ENCODE data around the gene SORCS1. TPM values are rescaled to one million over a fixed set of nuclear protein-coding genes. Genes with fewer than 3 reads are reported as not detected.
A peak's percentile ranks its signal among the peaks of the same experiment; 100 is the strongest.

Gene SORCS1
- total and polyA plus RNA-seq, 2 of the 8 experiments (the other 6 are each of a cell fraction or from before 2014, with no cell fraction given): 4.1 to 4.6 TPM

GRCh38 chr10:106957823-106958588, 206.5 kb downstream of the SORCS1 start:
- H2BK20ac ChIP-seq (ENCODE audit: low read length): no peak overlapping the region
- H3K79me1 ChIP-seq (ENCODE audit: low read depth, low read length): no peaks in the 10 kb centered on the region
- no peaks in the 10 kb centered on the region for H3K27me3 ChIP-seq (replicated peaks in 1 of 4; ENCODE audit: control insufficient read depth in 3 of 4, extremely low read depth in 1 of 4, insufficient read depth in 3 of 4, low read length in 3 of 4)
- no peaks in the 10 kb centered on the region for H3K36me3 ChIP-seq (ENCODE audit: control insufficient read depth in 2 of 4, insufficient read depth in 4 of 4, low read length in 3 of 4)
- no peak overlapping the region for H3K14ac ChIP-seq (ENCODE audit: insufficient read length)
- H3K23ac ChIP-seq (ENCODE audit: insufficient read length): no peak overlapping the region
- no peak overlapping the region for H2AK5ac ChIP-seq (ENCODE audit: low read depth, low read length)
- no peak overlapping the region for H3K18ac ChIP-seq (ENCODE audit: extremely low read depth, low read length)
- no peak overlapping the region for H2BK120ac ChIP-seq (replicated peaks; ENCODE audit: low read depth, low read length)
- H3K79me2 ChIP-seq (ENCODE audit: control insufficient read depth in 1 of 2, insufficient read depth in 2 of 2, low read length in 2 of 2): no peaks in the 10 kb centered on the region
- peaks cover 0 to 9% (median 1%) of the 10 kb centered on the region in 4 experiments; a peak in 2 of 7 replicates for H3K4me1 ChIP-seq (replicated peaks in 1 of 4; ENCODE audit: control insufficient read depth in 3 of 4, insufficient read depth in 4 of 4, low read length in 3 of 4)
- no peak overlapping the region for H3K4ac ChIP-seq (replicated peaks; ENCODE audit: insufficient read length, low read depth, low read length)
- no peak overlapping the region for H2BK12ac ChIP-seq (ENCODE audit: low read depth, low read length)
- no peak overlapping the region for H3K9ac ChIP-seq (replicated peaks in 1 of 4; ENCODE audit: extremely low read depth in 1 of 4, low read depth in 3 of 4, low read length in 3 of 4)
- H3K4me2 ChIP-seq (ENCODE audit: insufficient read depth in 1 of 2, low read depth in 2 of 2, low read length in 2 of 2): no peak overlapping the region
- no peaks in the 10 kb centered on the region for H3K9me3 ChIP-seq (ENCODE audit: insufficient read depth in 2 of 2, low read depth in 1 of 2, low read length in 1 of 2)
- no peak for DNase-seq (ENCODE audit: low read depth in 1 of 2, low spot score in 2 of 2)
- H4K8ac ChIP-seq (ENCODE audit: extremely low read depth, insufficient read depth, low read length): no peak overlapping the region
- 95% methylated on average over 12 of the region's 12 CpGs; no CpG with 5 or more reads in 1 of the 2 experiments for WGBS, 2 experiments (ENCODE audit: extremely low coverage in 1 of 2, insufficient coverage in 1 of 2, insufficient read length in 1 of 2, insufficient replicate concordance in 2 of 2, low coverage in 1 of 2, low lambda C conversion rate in 2 of 2, missing lambda C conversion rate in 1 of 2)
- H3K23me2 ChIP-seq (ENCODE audit: low read depth, low read length): no peaks in the 10 kb centered on the region; the same call in 1 of the 2 replicates
- no peaks in the 10 kb centered on the region for H4K20me1 ChIP-seq (replicated peaks in 1 of 2; ENCODE audit: control insufficient read depth in 1 of 2, insufficient read depth in 2 of 2, low read length in 2 of 2)
- FAIRE-seq: no peak
- no peak overlapping the region for H2BK5ac ChIP-seq (ENCODE audit: low read depth, low read length)
- no peak overlapping the region for H3K27ac ChIP-seq (ENCODE audit: low read depth, low read length)
- no peak overlapping the region for H2AFZ ChIP-seq (ENCODE audit: low read length)
- H4K91ac ChIP-seq (replicated peaks; ENCODE audit: insufficient read length, low read length): no peak overlapping the region
- TF ChIP-seq TEAD4 (IDR thresholded peaks at IDR 0.05; ENCODE audit: low read depth, low read length) (0 out of 2 replicates have a peak, but pooled peaks have one; percentile 29), RNF2 (IDR thresholded peaks at IDR 0.05; ENCODE audit: borderline replicate concordance, low read depth, low read length, missing control alignments, poor library complexity, severe bottlenecking) (no peak)
- ChIA-PET CTCF (ENCODE audit: partially characterized antibody) (interaction anchor here (1.2 kb wide), 1 partner anchor 252 kb away, joined by 4 read pairs; no protein-coding TSS in a partner anchor), POLR2A (ENCODE audit: partially characterized antibody) (no interaction called here)
- no peak overlapping the region for H4K5ac ChIP-seq (ENCODE audit: insufficient read length, low read depth, low read length)
- H2BK15ac ChIP-seq (ENCODE audit: low read length): no peak overlapping the region
- no peak overlapping the region for H3K56ac ChIP-seq (replicated peaks; ENCODE audit: insufficient read length, low read depth, low read length)
- no peak overlapping the region for H3K4me3 ChIP-seq (ENCODE audit: extremely low read depth in 1 of 4, insufficient read depth in 2 of 4, low read depth in 3 of 4, low read length in 4 of 4)
